ENCODE measurements around the gene CAGE1.

DNA sequence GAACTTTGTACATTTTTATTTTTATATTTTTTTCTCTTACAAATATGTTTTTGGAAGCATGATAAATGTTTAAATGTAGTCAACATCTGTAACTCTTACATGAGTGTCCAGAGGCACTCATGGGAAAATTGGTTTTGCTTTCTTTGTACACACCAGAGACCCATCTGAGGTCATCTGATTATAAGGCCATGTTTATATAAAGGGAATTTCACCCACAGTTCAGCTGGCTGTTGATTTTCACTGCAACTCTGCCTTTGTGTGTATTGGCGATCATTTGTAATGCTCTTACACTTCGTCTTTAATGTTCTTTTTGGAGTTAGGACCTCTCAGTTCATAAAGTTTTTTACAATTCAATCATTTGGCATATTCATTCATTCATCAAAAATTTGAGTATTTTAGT, 28.1 kb upstream of the CAGE1 start:
- TF ChIP-seq, protein P1, sequence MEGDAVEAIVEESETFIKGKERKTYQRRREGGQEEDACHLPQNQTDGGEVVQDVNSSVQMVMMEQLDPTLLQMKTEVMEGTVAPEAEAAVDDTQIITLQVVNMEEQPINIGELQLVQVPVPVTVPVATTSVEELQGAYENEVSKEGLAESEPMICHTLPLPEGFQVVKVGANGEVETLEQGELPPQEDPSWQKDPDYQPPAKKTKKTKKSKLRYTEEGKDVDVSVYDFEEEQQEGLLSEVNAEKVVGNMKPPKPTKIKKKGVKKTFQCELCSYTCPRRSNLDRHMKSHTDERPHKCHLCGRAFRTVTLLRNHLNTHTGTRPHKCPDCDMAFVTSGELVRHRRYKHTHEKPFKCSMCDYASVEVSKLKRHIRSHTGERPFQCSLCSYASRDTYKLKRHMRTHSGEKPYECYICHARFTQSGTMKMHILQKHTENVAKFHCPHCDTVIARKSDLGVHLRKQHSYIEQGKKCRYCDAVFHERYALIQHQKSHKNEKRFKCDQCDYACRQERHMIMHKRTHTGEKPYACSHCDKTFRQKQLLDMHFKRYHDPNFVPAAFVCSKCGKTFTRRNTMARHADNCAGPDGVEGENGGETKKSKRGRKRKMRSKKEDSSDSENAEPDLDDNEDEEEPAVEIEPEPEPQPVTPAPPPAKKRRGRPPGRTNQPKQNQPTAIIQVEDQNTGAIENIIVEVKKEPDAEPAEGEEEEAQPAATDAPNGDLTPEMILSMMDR (conservative IDR thresholded peaks at IDR 0.05; ENCODE audit: low read depth in 2 of 2), result no peak
- no peak for TF ChIP-seq STAT1 (IDR thresholded peaks at IDR 0.05; ENCODE audit: unreplicated experiment)
- no peak for TF ChIP-seq EZH2phosphoT487 (IDR thresholded peaks at IDR 0.05; ENCODE audit: unreplicated experiment)
- no peak for TF ChIP-seq CREB1 (CRISPR knock-in tag; IDR thresholded peaks at IDR 0.05; ENCODE audit: low read depth)
- no peak for TF ChIP-seq EZH2 (IDR thresholded peaks at IDR 0.05; ENCODE audit: low read depth, unreplicated experiment)
